Spleen (tissue), 11 donors: ENCODE data around the gene DENND1A. TPM values are rescaled to one million over a fixed set of nuclear protein-coding genes. Genes with fewer than 3 reads are reported as not detected.
A peak's percentile ranks its signal among the peaks of the same experiment; 100 is the strongest.

Source experiments
- DNase-seq: peaks from one replicate; pipeline ENCODE4 v3.0.0-alpha.2; 2020
- H3K27ac ChIP-seq, 8 donors: fragments of 200-600 bp; sonication (generic) in 7 of 8; 1 replicate in 4 of 8; 2 replicates in 4 of 8; pipeline versions ENCODE4 v1.5.0 to v1.8.0; 2016 to 2021; ENCODE audit warnings: inconsistent platforms in 4 of 8, mild to moderate bottlenecking in 4 of 8, moderate library complexity in 1 of 8
- H3K27me3 ChIP-seq, 7 donors: fragments of 200-600 bp; sonication (generic) in 6 of 7; replicated peaks in 1 of 7; 1 replicate in 4 of 7; 2 replicates in 3 of 7; pipeline versions ENCODE4 v1.5.0 to v1.8.0; 2016 to 2021; ENCODE audit warnings: inconsistent platforms in 3 of 7, mild to moderate bottlenecking in 1 of 7
- H3K36me3 ChIP-seq, 6 donors: fragments of 200-600 bp; sonication (generic) in 5 of 6; 1 replicate in 4 of 6; 2 replicates in 2 of 6; pipeline versions ENCODE4 v1.5.0 to v1.8.0; 2016 to 2021; ENCODE audit warnings: inconsistent platforms in 2 of 6
- H3K4me1 ChIP-seq, 6 donors: fragments of 200-600 bp; sonication (generic) in 5 of 6; 1 replicate in 3 of 6; 2 replicates in 3 of 6; pipeline versions ENCODE4 v1.5.0 to v1.8.0; 2016 to 2021; ENCODE audit warnings: inconsistent platforms in 3 of 6
- H3K4me3 ChIP-seq, 8 donors: fragments of 200-600 bp; sonication (generic) in 7 of 8; 1 replicate in 4 of 8; 2 replicates in 4 of 8; pipeline versions ENCODE4 v1.5.0 to v1.8.0; 2016 to 2021; ENCODE audit warnings: inconsistent platforms in 4 of 8, mild to moderate bottlenecking in 4 of 8, moderate library complexity in 2 of 8
- H3K9me3 ChIP-seq, 8 donors: fragments of 200-600 bp; sonication (generic) in 7 of 8; 1 replicate in 4 of 8; 2 replicates in 4 of 8; pipeline versions ENCODE4 v1.5.0 to v1.8.0; 2016 to 2021; ENCODE audit warnings: inconsistent platforms in 4 of 8
- POLR2A ChIP-seq, 3 donors: fragments of 450-650 bp; IDR thresholded peaks; one replicate each; pipeline ENCODE4 v1.5.1; 2017; ENCODE audit warnings: antibody characterized with exemption in 3 of 3, mild to moderate bottlenecking in 1 of 3
- POLR2AphosphoS5 ChIP-seq, 3 donors: sonication (generic); formaldehyde crosslinking; IDR thresholded peaks; one replicate each; pipeline ENCODE4 v1.5.1; 2017; ENCODE audit warnings: antibody characterized with exemption in 3 of 3
- WGBS, 5 donors: extraction: QIAGEN DNeasy Blood & Tissue Kit in 3 of 5; methylation state at CpG; one replicate each; pipeline versions ENCODE4 v1.1.5 to v1.1.7; 2013 to 2018; 5-methylcytosine and 5-hydroxymethylcytosine counted together
- intact Hi-C: fragments of 100-400 bp; cut with DNase I; formaldehyde crosslinking; loops from one replicate; pipeline ENCODE4 v1.15.0; 2023; ENCODE audit warnings: low total_unique reads
- polyA plus RNA-seq, 3 donors: library from polyadenylated mRNA; stranded (reverse); fragments of 200-250 nt; gene quantifications; one replicate each; pipeline ENCODE4 v1.2.1, GENCODE V29; 2013
- total RNA-seq, 7 donors: library from RNA; depleted of rRNA in 3 of 7; stranded (reverse); fragments of >200 nt in 3 of 7; fragmentation: NEBNext Ultra II Directional in 4 of 7; extraction: Animal tissue kit (Norgen Biotek cat#: 25700) in 4 of 7; gene quantifications; one replicate each; pipeline versions ENCODE4 v1.1.0 to v1.2.1, GENCODE V29; 2016 to 2021
- TF ChIP-seq, protein P1 (sequence below), 11 experiments: fragments of 200-600 bp in 7 of 11; fragments of 450-650 bp in 4 of 11; sonication (generic) in 4 of 11; IDR thresholded peaks in 8 of 11; conservative IDR thresholded peaks in 3 of 11; 1 replicate in 7 of 11; 2 replicates in 4 of 11; pipeline versions ENCODE4 v1.4.0 to v1.8.0; 2016 to 2021; ENCODE audit warnings: antibody characterized with exemption in 11 of 11, inconsistent platforms in 4 of 11, mild to moderate bottlenecking in 1 of 11
- donor health status: healthy with polysubstance abuse.
- donor health status: DM: no; HTN: no; CAD: no; lungs with moderate emphysema.
- donor health status: DM: no; HTN: no; CAD: no.
- donor health status: Bipolar disorder and iron deficiency.
- donor health status: healthy.
- donor health status: DM: no; HTN: no; CAD: no.
- donor health status: DM: yes; HTN: yes; CAD: no.

Gene DENND1A
- total and polyA plus RNA-seq, 10 donors, result 5.4 to 59.3 (median 48.8) TPM

DNA sequence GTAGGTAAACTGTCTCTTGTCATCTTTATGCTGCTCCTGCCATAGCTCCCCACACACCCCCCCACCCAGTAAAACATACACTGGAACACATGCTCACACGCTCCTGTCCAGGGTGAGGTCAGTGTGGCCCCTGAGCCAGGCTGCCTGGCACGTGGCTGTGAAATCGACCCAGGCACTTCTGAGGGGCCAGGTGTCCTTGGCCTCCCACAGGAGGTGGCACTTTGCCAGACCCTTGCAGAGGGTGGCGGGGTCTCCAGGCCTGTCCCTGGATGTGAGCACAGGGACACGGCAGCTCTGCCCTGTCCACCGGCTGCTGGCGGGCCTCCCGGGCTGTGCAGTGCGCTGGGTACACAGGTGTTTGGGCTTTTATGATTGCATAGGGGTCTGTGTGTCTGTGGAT, 583.9 kb downstream of the DENND1A start:
- intact Hi-C loops, result loop anchor here (10.0 kb wide), 1 partner anchor 241 kb away; no protein-coding TSS in a partner anchor

DNA sequence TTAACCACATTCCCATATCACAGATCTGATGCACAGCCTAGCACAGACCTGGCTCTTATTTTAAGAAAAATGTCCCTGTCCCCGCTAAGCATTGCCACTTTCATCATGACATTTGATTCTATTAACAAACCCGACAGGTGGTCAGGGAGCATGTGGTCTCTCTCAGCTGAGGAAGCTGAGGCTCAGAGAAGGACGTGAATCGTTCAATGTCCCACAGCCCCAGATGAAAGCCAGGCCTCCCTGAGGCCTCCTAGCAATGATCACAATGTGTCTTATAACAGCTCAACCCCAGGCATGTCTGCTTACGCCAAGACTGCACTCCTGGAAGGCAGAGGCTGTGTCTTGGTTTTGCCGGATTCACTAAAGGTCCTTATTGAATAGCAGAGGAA, 584.4 kb downstream of the DENND1A start:
- DNase-seq, result no peak
- intact Hi-C loops, result loop anchor here (10.0 kb wide), 1 partner anchor 241 kb away; no protein-coding TSS in a partner anchor
- WGBS, 5 donors, result 58 to 67% (median 63%) methylated on average over 6 of the region's 6 CpGs
- TF ChIP-seq POLR2A (IDR thresholded peaks at IDR 0.05) (no peak), POLR2AphosphoS5 (IDR thresholded peaks at IDR 0.05) (no peak)
- TF ChIP-seq, protein P1, sequence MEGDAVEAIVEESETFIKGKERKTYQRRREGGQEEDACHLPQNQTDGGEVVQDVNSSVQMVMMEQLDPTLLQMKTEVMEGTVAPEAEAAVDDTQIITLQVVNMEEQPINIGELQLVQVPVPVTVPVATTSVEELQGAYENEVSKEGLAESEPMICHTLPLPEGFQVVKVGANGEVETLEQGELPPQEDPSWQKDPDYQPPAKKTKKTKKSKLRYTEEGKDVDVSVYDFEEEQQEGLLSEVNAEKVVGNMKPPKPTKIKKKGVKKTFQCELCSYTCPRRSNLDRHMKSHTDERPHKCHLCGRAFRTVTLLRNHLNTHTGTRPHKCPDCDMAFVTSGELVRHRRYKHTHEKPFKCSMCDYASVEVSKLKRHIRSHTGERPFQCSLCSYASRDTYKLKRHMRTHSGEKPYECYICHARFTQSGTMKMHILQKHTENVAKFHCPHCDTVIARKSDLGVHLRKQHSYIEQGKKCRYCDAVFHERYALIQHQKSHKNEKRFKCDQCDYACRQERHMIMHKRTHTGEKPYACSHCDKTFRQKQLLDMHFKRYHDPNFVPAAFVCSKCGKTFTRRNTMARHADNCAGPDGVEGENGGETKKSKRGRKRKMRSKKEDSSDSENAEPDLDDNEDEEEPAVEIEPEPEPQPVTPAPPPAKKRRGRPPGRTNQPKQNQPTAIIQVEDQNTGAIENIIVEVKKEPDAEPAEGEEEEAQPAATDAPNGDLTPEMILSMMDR (IDR thresholded peaks at IDR 0.05 in 8 of 11, conservative IDR thresholded peaks at IDR 0.05 in 3 of 11), result no peak
- Histone ChIP-seq H3K9me3 (no peaks in the 10 kb centered on the region), H3K27ac (peak overlapping the region in 1 of 8 donors; percentile 4), H3K36me3 (no peaks in the 10 kb centered on the region), H3K27me3 (peaks cover 0 to 19% (median 0%) of the 10 kb centered on the region in 7 donors), H3K4me1 (peaks cover 4 to 73% (median 41%) of the 10 kb centered on the region in 6 donors), H3K4me3 (no peak overlapping the region)

More for the DNA sequence above, 583.9 kb downstream of the DENND1A start:
- H3K9me3 ChIP-seq, result no peaks in the 10 kb centered on the region
- H3K27ac ChIP-seq, result peak overlapping the region in 1 of 8 donors; percentile 4
- H3K4me1 ChIP-seq, result peaks cover 4 to 68% (median 37%) of the 10 kb centered on the region in 6 donors
- 81 to 86% (median 84%) methylated on average over 4 to 9 of the region's 9 CpGs for WGBS, 5 donors
- no peaks in the 10 kb centered on the region for H3K36me3 ChIP-seq
- no peak overlapping the region for H3K4me3 ChIP-seq
- DNase-seq, result no peak
- TF ChIP-seq POLR2AphosphoS5 (IDR thresholded peaks at IDR 0.05) (no peak), POLR2A (IDR thresholded peaks at IDR 0.05) (no peak)
- TF ChIP-seq, protein P1 (IDR thresholded peaks at IDR 0.05 in 8 of 11, conservative IDR thresholded peaks at IDR 0.05 in 3 of 11), result no peak
- peaks cover 0 to 19% (median 0%) of the 10 kb centered on the region in 7 donors for H3K27me3 ChIP-seq

DNA sequence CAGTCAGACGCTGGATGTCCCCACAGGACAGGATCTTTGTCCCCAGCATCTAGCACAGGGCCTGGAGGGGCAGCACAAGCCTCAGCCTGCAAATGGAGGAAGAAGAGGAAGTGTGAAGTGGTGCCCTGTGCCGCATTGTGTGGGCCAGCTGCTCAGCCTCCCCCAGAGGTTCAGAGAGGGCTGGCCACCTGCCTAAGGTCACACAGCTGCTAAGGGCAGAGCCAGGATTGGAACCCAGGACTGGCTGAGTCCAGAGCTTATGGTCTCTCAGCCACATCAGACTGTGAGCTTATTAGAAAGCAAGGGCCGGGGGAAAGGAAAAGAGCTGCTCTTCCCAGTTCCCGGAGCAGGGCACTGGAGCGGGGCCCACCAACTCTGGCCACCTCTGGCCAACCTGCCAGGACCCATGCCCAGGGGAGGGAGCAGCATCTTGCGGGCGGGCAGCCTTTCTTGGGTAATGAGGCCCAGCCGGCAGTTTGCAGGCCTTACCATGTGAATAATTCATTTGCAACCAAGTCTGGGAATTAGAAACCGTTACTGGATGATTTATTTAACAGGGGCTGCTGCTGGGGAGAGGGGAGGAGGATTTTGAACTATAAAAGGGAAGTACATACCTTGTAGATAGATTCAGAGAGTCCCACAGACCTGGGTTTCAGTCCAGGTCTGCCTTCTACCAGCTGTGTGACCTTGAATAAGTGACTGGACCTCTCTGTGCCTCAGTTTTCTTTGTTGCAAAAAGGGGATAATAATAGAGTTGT, 585.6 kb downstream of the DENND1A start:
- H3K4me1 ChIP-seq, result peaks cover 12 to 73% (median 47%) of the 10 kb centered on the region in 6 donors
- intact Hi-C loops, result loop anchor here (10.0 kb wide), 1 partner anchor 240 kb away; no protein-coding TSS in a partner anchor
- no peak for TF ChIP-seq POLR2AphosphoS5 (IDR thresholded peaks at IDR 0.05)
- TF ChIP-seq, protein P1 (IDR thresholded peaks at IDR 0.05 in 8 of 11, conservative IDR thresholded peaks at IDR 0.05 in 3 of 11), result no peak
- no peak for TF ChIP-seq POLR2A (IDR thresholded peaks at IDR 0.05)
- H3K9me3 ChIP-seq, result no peaks in the 10 kb centered on the region
- WGBS, 5 donors, result 84 to 87% (median 85%) methylated on average over 9 of the region's 9 CpGs
- H3K27me3 ChIP-seq, result peaks cover 0 to 9% (median 0%) of the 10 kb centered on the region in 7 donors
- no peak overlapping the region for H3K4me3 ChIP-seq
- no peaks in the 10 kb centered on the region for H3K36me3 ChIP-seq
- H3K27ac ChIP-seq, result peak overlapping the region in 7 of 8 donors; percentile 46 to 92 (median 74)
- DNase-seq, result no peak
